GM18867 (cell line): ENCODE measurements around the gene LRMDA.

Experiments
- ATAC-seq: cut with Tn5 transposase; IDR thresholded peaks from one replicate; pipeline ENCODE4 v1.9.1; 2021; ENCODE audit warnings: mild to moderate bottlenecking, moderate library complexity; ENCODE audit not compliant: unreplicated experiment

Gene LRMDA

GRCh38 chr10:76544789-76545188 is 1113.4 kb downstream of the LRMDA start:
- ATAC-seq = no peak

- no peak for ATAC-seq
Measured at GRCh38 chr10:76546411-76546810, 1115.0 kb downstream of the LRMDA start.

DNA sequence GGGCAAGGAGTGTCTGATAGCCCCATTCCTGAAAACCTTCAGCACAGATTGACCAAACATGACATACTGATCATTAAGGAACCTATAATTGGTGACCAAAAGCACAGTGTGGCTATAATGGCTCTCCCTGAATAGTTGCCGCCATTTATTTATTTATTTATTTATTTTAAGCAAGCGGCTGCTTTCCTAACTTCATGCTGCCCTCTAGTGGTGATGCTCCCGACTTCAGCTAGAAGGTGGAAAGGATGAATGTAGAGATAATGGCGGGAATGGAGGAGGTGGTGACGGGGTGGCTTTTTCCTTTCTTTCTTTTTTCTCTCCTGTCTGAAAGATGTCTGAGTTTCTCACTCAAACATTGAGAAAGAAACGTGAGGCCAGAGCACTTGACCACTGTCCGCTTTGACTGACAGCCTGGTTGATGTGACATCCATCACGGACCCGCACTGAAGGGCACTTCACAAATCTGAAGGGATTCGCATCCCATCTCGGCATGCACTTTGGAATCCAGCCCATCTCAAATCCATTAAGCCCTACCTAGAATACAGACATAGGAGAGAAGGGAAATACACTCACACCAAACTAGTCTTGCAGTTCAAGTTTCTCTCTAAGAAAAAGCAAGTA is 1116.0 kb downstream of the LRMDA start:
- peak; percentile 71 for ATAC-seq

- no peak for ATAC-seq
Measured at GRCh38 chr10:76548716-76549115, 1117.3 kb downstream of the LRMDA start.

- no peak for ATAC-seq
Measured at GRCh38 chr10:76549171-76549570, 1117.7 kb downstream of the LRMDA start.

DNA sequence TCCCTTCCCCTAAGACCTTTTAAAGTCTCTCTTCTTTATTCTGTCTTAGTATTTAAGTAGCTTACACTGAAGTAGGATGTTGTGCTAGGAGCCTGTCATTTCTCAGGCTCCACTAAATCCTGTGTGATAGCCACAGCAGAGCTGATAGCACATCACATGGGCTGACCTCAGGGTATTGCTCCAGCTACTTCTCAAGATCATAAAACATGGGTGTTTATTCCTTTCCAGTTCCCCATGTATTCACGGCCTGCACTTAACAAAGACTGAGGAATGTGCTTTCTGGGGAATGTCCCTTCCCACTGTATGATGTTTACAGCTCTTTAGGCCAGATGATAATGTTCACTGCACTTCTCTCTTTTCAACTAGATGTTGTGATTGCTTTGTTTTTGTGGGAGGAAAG is 1119.4 kb downstream of the LRMDA start:
- no peak for ATAC-seq

- ATAC-seq = no peak
Measured at GRCh38 chr10:76552091-76552873, 1120.9 kb downstream of the LRMDA start.

DNA sequence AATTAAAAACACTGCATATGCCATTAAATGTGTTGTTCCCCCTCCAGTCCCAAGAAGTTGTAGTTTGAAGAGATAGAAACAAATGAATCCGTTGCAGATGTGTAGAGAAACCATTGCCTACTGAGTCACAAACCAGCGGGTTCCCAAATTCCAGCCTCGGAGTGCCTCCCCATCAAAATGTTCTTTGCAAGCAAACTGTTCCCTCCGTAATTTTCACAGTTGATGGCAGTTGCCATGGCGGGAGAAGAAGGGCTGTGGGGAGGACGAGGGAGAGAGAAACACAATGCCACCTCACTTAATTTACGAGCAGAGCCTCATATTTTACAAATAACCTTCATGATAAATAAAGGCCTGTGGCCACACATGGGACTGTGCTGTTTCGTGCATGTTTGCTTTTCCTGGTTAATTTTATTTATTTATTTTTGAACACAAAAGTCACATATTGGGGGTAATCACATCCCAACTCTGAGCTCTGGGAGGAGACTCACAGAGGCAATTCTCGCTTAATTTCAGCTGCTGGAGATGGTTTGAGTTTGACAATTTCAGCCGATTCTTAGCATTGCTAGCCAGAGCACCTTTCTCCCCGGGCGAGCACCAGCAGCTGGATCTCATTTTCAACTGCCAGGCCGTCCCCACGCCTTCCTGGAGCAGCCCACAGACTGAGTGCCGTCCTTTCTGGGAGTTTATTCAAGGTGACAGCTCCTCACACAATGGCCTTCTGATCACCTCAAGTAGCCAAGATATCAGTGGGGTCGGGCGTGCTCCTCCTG is 1122.0 kb downstream of the LRMDA start:
- ATAC-seq = no peak

DNA sequence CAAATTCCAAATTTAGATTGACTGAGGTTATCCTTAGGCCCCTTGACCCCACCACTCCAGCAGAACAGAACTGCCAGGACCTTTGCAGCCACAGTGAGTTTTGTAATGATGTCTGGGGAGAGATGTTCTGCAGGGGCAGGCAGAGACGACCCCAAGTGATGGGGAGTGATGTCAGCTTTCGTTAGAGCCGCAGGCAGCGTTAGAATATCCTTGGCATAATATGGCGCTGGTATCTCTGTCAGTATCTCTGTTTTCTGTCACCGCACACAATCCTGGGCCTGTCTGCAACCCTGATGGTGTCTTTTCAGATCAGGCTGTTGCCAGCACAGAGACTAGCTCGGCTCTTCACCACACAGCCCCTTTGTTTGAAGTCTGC is 1122.6 kb downstream of the LRMDA start:
- no peak for ATAC-seq

DNA sequence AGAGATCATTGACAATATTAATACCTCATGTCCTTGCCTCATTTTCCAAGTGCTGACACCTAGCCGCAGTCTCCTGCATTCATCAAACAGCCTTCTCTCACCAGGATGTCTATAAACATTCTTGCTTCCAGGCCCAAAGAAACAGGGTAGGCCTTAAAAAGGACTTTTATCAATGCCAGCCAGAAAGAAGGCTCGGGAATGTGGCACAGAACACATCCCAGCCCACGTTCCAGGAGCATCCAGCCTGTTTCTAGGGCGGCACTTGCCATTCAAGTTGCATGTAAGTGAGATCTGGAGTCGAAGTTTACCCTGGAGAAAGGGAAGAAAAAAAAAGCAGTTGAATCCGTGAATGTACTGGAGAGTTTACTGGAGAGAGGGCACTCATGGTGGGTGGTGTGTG is 1123.1 kb downstream of the LRMDA start:
- no peak for ATAC-seq

- ATAC-seq = no peak
Measured at GRCh38 chr10:76555067-76555670, 1123.7 kb downstream of the LRMDA start.

DNA sequence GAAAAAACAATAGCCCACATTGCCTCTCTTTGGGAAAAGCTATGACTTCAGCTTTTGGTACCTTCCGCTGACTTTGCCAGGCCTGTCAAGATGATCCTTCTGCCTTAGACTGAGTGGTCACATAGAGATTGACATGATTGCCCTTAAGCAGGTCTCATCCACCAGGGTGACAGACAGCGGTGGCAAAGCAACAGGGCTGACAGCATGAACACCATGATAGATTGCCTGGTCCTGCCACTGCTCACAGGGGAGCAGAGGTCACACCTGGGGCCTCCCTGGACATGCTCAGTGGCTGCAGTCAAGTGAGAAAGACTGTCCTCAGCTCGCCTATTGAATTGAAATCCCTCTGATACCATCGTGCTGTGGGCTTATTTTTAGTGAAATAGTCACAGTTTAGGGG is 1125.9 kb downstream of the LRMDA start:
- ATAC-seq = no peak

DNA sequence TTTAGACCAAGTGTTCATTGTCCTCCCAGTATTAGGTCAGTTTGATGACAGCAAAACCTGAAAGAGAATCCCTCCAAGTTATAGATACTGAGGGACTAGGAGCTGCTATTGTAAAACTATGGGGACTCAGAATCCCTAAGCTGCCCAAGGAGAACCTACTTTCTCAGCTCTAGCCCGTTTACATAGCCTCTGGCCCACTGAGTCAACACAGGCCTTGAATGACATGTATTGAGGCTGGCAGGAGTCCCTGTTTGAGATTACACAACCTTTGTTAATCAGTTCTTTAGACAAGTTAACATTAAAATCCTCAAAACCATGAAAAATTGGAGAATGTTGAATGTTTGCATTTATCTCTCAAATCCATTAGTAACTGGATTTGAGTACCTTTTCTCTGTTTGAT is 1127.2 kb downstream of the LRMDA start:
- no peak for ATAC-seq

DNA sequence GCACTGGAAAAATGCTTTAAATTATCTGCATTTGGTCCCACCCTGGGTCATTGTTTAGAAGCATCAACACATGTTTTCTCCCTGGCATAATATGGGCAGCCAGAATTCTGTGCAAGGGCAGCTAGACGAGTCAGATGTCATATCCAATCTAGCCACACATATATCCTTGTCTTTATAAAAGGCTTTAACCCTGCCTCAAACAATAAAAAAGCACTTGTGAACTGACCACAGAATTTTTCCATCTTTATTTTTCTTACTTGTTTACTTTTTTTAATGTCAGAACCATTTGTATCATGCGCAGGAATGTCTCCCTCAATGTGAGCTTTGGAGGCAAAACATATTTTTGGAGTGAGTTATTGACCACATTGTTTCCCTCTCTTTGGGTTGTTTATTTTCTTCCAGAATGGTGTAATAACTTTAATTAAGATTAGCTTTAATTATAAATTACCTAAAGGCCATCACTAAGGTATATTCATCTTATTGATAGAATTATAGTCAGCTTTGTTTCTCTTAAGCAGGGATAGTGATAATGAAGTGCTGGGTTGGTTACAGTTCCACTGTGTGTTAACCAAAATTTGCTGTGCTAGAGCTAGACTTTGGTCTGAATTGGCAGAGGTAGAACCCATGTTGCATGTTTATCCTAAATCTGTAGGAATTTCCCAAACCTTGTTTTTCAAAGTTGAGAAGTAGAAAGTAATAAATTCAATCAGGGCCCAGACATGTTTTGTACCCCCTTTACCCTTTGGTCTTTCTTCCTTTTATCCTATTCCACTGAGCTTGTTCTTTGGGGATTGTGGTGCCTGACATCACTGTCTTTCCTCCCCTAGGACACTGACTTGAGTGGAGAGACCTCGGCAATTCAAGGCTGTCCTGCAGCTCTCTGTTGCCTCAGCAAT is 1127.8 kb downstream of the LRMDA start:
- ATAC-seq = no peak

DNA sequence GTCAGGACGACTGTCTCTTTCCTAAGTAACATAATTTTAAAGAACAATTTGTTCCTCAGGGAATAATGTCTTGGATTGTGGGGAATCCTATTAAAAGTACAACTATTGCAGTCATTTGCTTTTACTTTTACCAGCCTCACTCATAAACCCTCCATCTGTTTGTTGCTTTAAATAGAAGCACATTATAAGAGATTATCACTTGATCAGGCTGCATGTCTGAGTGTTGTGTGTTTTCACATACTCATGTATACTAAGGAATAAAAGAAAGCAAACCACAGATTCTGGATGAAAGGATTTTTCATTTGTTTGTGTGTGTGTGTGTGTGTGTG is 1128.4 kb downstream of the LRMDA start:
- ATAC-seq = no peak

DNA sequence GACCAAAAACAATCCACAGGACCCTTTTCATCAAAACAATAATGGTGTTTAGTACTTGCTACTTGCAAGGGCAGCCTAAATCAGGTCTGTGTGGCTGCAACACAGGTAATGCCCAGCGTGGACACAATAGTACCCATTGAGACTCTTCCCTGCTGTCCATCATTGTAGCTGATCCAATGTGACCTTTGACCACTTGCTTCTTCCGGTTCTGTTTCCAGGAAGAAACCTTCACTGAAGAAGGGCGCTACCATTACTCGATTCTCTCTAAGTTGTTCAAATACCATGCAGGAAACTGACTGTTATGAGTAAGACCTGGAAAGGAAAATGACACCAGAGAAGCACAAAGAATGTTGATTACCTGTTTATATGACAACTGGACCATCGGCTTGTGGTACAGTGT is 1128.9 kb downstream of the LRMDA start:
- ATAC-seq = no peak

- no peak for ATAC-seq
Measured at GRCh38 chr10:76563286-76563685, 1131.9 kb downstream of the LRMDA start.

GRCh38 chr10:76572021-76572420 is 1140.6 kb downstream of the LRMDA start:
- no peak for ATAC-seq

DNA sequence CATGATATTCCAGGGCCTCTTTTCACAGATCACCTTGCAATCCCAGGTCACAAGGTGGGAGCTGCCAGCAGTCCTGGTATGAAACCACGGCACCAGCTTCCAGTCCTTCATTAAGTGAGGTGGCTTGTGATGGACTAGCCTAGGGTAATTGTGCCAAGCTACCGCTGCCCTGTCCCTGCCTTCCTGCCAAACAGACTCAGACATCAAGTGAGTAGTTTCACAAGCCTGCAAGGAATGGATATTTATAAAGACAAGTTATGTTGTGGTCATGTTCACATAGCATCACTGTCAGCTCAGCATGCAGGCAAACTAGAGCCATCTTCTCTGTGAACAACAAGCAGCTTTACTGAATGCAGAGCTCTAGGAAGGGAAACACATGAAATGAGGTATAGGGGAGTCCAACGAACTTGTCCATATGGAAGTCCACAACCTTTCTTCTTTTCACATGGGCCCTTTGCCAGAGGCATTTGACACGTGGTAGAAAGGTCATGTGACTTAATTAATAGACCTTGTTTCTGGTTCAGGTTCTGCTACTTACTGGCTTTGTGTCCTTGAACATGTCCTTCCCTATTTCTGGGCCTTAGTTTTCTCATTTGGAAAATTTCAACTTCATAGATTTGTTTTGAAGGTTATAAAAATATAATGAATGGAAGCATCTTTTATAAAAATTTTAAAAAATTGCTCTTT is 1145.0 kb downstream of the LRMDA start:
- ATAC-seq = no peak

DNA sequence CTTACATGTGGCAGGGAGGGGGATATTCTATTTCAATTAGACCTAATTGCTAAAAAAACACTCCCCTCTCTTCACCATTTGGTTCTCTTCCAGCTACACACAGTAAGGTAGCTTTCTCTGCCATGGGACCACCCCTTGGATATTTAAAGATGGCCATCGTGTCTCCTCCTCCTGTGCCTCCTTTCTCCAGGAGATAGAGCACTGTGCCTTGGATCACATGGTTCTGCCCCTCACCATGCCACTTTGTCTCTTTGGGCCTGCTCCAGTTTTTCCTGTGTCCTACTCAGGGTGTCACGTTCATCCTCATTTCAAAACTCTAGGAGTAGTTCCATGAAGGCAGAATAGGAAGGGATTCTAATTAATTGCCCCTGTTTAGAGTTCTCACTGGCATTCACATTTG is 1146.0 kb downstream of the LRMDA start:
- no peak for ATAC-seq
